ENCODE results near the gene TMEM151A.

DNA sequence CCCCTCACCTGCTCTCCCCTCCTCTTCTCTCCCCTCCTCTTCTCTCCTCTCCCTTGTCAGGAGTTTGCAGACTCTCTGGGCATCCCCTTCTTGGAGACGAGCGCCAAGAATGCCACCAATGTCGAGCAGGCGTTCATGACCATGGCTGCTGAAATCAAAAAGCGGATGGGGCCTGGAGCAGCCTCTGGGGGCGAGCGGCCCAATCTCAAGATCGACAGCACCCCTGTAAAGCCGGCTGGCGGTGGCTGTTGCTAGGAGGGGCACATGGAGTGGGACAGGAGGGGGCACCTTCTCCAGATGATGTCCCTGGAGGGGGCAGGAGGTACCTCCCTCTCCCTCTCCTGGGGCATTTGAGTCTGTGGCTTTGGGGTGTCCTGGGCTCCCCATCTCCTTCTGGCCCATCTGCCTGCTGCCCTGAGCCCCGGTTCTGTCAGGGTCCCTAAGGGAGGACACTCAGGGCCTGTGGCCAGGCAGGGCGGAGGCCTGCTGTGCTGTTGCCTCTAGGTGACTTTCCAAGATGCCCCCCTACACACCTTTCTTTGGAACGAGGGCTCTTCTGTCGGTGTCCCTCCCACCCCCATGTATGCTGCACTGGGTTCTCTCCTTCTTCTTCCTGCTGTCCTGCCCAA lies 15.6 kb upstream of the TMEM151A start:
- TF ChIP-seq, protein P1, sequence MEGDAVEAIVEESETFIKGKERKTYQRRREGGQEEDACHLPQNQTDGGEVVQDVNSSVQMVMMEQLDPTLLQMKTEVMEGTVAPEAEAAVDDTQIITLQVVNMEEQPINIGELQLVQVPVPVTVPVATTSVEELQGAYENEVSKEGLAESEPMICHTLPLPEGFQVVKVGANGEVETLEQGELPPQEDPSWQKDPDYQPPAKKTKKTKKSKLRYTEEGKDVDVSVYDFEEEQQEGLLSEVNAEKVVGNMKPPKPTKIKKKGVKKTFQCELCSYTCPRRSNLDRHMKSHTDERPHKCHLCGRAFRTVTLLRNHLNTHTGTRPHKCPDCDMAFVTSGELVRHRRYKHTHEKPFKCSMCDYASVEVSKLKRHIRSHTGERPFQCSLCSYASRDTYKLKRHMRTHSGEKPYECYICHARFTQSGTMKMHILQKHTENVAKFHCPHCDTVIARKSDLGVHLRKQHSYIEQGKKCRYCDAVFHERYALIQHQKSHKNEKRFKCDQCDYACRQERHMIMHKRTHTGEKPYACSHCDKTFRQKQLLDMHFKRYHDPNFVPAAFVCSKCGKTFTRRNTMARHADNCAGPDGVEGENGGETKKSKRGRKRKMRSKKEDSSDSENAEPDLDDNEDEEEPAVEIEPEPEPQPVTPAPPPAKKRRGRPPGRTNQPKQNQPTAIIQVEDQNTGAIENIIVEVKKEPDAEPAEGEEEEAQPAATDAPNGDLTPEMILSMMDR (IDR thresholded peaks at IDR 0.05) = no peak
- TF ChIP-seq EP300 (IDR thresholded peaks at IDR 0.05) (no peak), POLR2AphosphoS5 (IDR thresholded peaks at IDR 0.05) (no peak)
